ENCODE data around the gene BACH1. TPM values are rescaled to one million over a fixed set of nuclear protein-coding genes. Genes with fewer than 3 reads are reported as not detected.
"Not testable (repeated sequence)": the region's sequence is repeated elsewhere in the genome, so short reads cannot be mapped to it uniquely, and the experiment has no call there.

The BACH1 gene
- total RNA-seq = 232 TPM

- Histone ChIP-seq H3K4me3 (ENCODE audit: low read length) (peak within 1 kb of the TSS; percentile 90), H3K4me1 (ENCODE audit: insufficient read depth, low read length) (peaks cover 67% of the 10 kb centered on the region)
Measured at GRCh38 chr21:29298348-29299045, at the start of gene BACH1. Gene BACH1 (plus strand): TSS chr21:29298922. CDS start chr21:29321281, 22,359 bp downstream.

GRCh38 chr21:29249289-29249688, 49.4 kb upstream of the BACH1 start:
- not testable (repeated sequence) for H3K27me3 ChIP-seq (ENCODE audit: insufficient read depth, low read length); H3K4me3 ChIP-seq (ENCODE audit: low read length); H3K9me3 ChIP-seq (ENCODE audit: low read depth, low read length)
- H3K4me1 ChIP-seq (ENCODE audit: insufficient read depth, low read length) = peaks cover 21% of the 10 kb centered on the region

More at GRCh38 chr21:29298348-29299045, at the start of gene BACH1:
- no peaks in the 10 kb centered on the region for H3K27me3 ChIP-seq (ENCODE audit: insufficient read depth, low read length)
- no peaks in the 10 kb centered on the region for H3K9me3 ChIP-seq (ENCODE audit: low read depth, low read length)

- Histone ChIP-seq H3K4me1 (ENCODE audit: insufficient read depth, low read length) (peaks cover 10% of the 10 kb centered on the region), H3K27me3 (ENCODE audit: insufficient read depth, low read length) (no peaks in the 10 kb centered on the region), H3K9me3 (ENCODE audit: low read depth, low read length) (peaks cover 11% of the 10 kb centered on the region), H3K4me3 (ENCODE audit: low read length) (no peak overlapping the region)
Measured at GRCh38 chr21:29250636-29251035, 48.1 kb upstream of the BACH1 start.

- not testable (repeated sequence) for H3K4me3 ChIP-seq (ENCODE audit: low read length); H3K27me3 ChIP-seq (ENCODE audit: insufficient read depth, low read length)
- Histone ChIP-seq H3K4me1 (ENCODE audit: insufficient read depth, low read length) (peaks cover 13% of the 10 kb centered on the region), H3K9me3 (ENCODE audit: low read depth, low read length) (peaks cover 11% of the 10 kb centered on the region)
Measured at GRCh38 chr21:29253861-29254260, 44.9 kb upstream of the BACH1 start.

- no peaks in the 10 kb centered on the region for H3K27me3 ChIP-seq (ENCODE audit: insufficient read depth, low read length)
- H3K4me3 ChIP-seq (ENCODE audit: low read length) = no peak overlapping the region
- H3K4me1 ChIP-seq (ENCODE audit: insufficient read depth, low read length) = peaks cover 16% of the 10 kb centered on the region
- peaks cover 11% of the 10 kb centered on the region for H3K9me3 ChIP-seq (ENCODE audit: low read depth, low read length)
Measured at GRCh38 chr21:29254550-29254949, 44.2 kb upstream of the BACH1 start.

- Histone ChIP-seq H3K9me3 (ENCODE audit: low read depth, low read length) (peaks cover 11% of the 10 kb centered on the region), H3K27me3 (ENCODE audit: insufficient read depth, low read length) (no peaks in the 10 kb centered on the region), H3K4me1 (ENCODE audit: insufficient read depth, low read length) (peaks cover 16% of the 10 kb centered on the region), H3K4me3 (ENCODE audit: low read length) (no peak overlapping the region)
Measured at GRCh38 chr21:29256126-29256910, 42.4 kb upstream of the BACH1 start.

- Histone ChIP-seq H3K9me3 (ENCODE audit: low read depth, low read length) (peaks cover 11% of the 10 kb centered on the region), H3K4me3 (ENCODE audit: low read length) (no peak overlapping the region), H3K4me1 (ENCODE audit: insufficient read depth, low read length) (peaks cover 16% of the 10 kb centered on the region), H3K27me3 (ENCODE audit: insufficient read depth, low read length) (no peaks in the 10 kb centered on the region)
Measured at GRCh38 chr21:29257701-29258100, 41.0 kb upstream of the BACH1 start.

- H3K9me3 ChIP-seq (ENCODE audit: low read depth, low read length) = peaks cover 6% of the 10 kb centered on the region
- H3K27me3 ChIP-seq (ENCODE audit: insufficient read depth, low read length) = no peaks in the 10 kb centered on the region
- peaks cover 16% of the 10 kb centered on the region for H3K4me1 ChIP-seq (ENCODE audit: insufficient read depth, low read length)
- no peak overlapping the region for H3K4me3 ChIP-seq (ENCODE audit: low read length)
Measured at GRCh38 chr21:29258626-29259338, 39.9 kb upstream of the BACH1 start.

- Histone ChIP-seq H3K27me3 (ENCODE audit: insufficient read depth, low read length) (no peaks in the 10 kb centered on the region), H3K9me3 (ENCODE audit: low read depth, low read length) (no peaks in the 10 kb centered on the region), H3K4me3 (ENCODE audit: low read length) (no peak overlapping the region), H3K4me1 (ENCODE audit: insufficient read depth, low read length) (peaks cover 16% of the 10 kb centered on the region)
Measured at GRCh38 chr21:29260461-29260860, 38.3 kb upstream of the BACH1 start.

GRCh38 chr21:29261555-29262540, 36.9 kb upstream of the BACH1 start:
- Histone ChIP-seq H3K9me3 (ENCODE audit: low read depth, low read length) (no peaks in the 10 kb centered on the region), H3K27me3 (ENCODE audit: insufficient read depth, low read length) (no peaks in the 10 kb centered on the region), H3K4me1 (ENCODE audit: insufficient read depth, low read length) (peaks cover 6% of the 10 kb centered on the region), H3K4me3 (ENCODE audit: low read length) (no peak overlapping the region)

GRCh38 chr21:29264721-29265120, 34.0 kb upstream of the BACH1 start:
- Histone ChIP-seq H3K27me3 (ENCODE audit: insufficient read depth, low read length) (no peaks in the 10 kb centered on the region), H3K9me3 (ENCODE audit: low read depth, low read length) (no peaks in the 10 kb centered on the region), H3K4me1 (ENCODE audit: insufficient read depth, low read length) (no peaks in the 10 kb centered on the region)

GRCh38 chr21:29265690-29266479, 32.8 kb upstream of the BACH1 start:
- Histone ChIP-seq H3K27me3 (ENCODE audit: insufficient read depth, low read length) (no peaks in the 10 kb centered on the region), H3K9me3 (ENCODE audit: low read depth, low read length) (no peaks in the 10 kb centered on the region), H3K4me1 (ENCODE audit: insufficient read depth, low read length) (no peaks in the 10 kb centered on the region), H3K4me3 (ENCODE audit: low read length) (no peak overlapping the region)

More at GRCh38 chr21:29264721-29265120, 34.0 kb upstream of the BACH1 start:
- no peak overlapping the region for H3K4me3 ChIP-seq (ENCODE audit: low read length)

GRCh38 chr21:29267666-29268065, 31.1 kb upstream of the BACH1 start:
- Histone ChIP-seq H3K4me1 (ENCODE audit: insufficient read depth, low read length) (no peaks in the 10 kb centered on the region), H3K27me3 (ENCODE audit: insufficient read depth, low read length) (no peaks in the 10 kb centered on the region), H3K4me3 (ENCODE audit: low read length) (no peak overlapping the region), H3K9me3 (ENCODE audit: low read depth, low read length) (no peaks in the 10 kb centered on the region)
